Esophagus squamous epithelium (tissue), 4 donors: Measurements from ENCODE around the gene SORD.

Experiments
- POLR2A ChIP-seq, 4 donors: fragments of 450-650 bp; IDR thresholded peaks; one replicate each; pipeline ENCODE4 v1.6.1; 2017; ENCODE audit warnings: antibody characterized with exemption in 4 of 4, mild to moderate bottlenecking in 4 of 4, moderate library complexity in 3 of 4
- TF ChIP-seq, protein P1 (sequence below), 6 experiments: fragments of 450-650 bp in 4 of 6; fragments of 200-600 bp in 2 of 6; sonication (generic) in 2 of 6; IDR thresholded peaks; one replicate each; pipeline ENCODE4 v1.5.1; 2016 to 2019; ENCODE audit warnings: antibody characterized with exemption in 6 of 6, mild to moderate bottlenecking in 4 of 6, moderate library complexity in 4 of 6

DNA sequence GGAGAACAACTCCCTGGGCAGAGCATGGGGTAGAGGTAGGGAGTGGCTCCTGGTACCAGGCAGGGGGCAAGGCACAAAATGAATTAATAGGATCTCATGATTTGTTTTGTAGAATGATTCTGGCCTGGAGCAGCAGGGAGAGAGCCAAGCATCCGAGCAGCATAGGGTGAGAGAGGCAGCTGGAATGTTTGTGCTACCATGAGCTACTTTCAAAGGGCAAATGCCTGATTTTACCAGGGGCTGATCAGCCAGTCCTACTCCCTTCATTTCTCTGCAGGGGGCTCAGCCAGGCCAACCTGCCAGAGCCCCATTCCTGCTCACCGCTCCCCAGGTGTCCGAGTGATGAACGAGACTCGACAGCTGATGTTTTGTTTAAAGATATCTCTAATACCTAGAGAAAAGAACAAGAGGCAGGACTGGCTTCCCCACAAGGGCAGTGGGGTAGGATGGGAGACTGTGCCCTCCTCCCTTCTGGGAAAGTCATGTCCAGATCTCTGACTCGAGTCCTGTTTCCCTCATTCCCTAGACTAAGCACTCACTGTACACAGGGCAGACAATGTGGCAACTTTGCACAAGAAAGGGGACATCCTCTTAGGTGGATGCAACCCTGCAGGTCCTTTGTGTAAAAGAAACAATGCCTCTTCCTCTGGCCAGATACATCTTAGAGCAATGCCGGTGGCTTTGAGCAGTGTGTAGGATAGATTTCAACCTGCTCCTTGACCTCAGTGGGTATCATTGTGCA, 78.1 kb downstream of the SORD start:
- TF ChIP-seq, protein P1, sequence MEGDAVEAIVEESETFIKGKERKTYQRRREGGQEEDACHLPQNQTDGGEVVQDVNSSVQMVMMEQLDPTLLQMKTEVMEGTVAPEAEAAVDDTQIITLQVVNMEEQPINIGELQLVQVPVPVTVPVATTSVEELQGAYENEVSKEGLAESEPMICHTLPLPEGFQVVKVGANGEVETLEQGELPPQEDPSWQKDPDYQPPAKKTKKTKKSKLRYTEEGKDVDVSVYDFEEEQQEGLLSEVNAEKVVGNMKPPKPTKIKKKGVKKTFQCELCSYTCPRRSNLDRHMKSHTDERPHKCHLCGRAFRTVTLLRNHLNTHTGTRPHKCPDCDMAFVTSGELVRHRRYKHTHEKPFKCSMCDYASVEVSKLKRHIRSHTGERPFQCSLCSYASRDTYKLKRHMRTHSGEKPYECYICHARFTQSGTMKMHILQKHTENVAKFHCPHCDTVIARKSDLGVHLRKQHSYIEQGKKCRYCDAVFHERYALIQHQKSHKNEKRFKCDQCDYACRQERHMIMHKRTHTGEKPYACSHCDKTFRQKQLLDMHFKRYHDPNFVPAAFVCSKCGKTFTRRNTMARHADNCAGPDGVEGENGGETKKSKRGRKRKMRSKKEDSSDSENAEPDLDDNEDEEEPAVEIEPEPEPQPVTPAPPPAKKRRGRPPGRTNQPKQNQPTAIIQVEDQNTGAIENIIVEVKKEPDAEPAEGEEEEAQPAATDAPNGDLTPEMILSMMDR (IDR thresholded peaks at IDR 0.05): no peak
- TF ChIP-seq POLR2A (IDR thresholded peaks at IDR 0.05): no peak
